Astrocyte of the cerebellum (primary cell): ENCODE results near the gene SOX15.
A peak's percentile ranks its signal among the peaks of the same experiment; 100 is the strongest.

ENCODE experiments used
- DNase-seq: peaks from one replicate; pipeline ENCODE4 v3.0.0-alpha.2; 2011; ENCODE audit warnings: low read depth
- H3K4me3 ChIP-seq: 2 replicates; pipeline ENCODE4 v1.5.1; 2011; ENCODE audit warnings: mild to moderate bottlenecking, low read depth, low read length, moderate library complexity
- CTCF ChIP-seq: IDR thresholded peaks from 2 replicates; pipeline ENCODE4 v1.5.1; 2012; ENCODE audit warnings: low read length, low read depth, moderate library complexity, mild to moderate bottlenecking; ENCODE audit errors: missing control alignments
- in situ Hi-C: cut with HindIII; loops from 2 replicates; pipeline ENCODE4 v1.10.0; 2017; ENCODE audit warnings: low sequenced_read_pairs

SOX15 gene

GRCh38 chr17:7582396-7583252 is 7.3 kb downstream of the SOX15 start:
- in situ Hi-C loops, result no loop called here
- TF ChIP-seq CTCF, result no peak
- H3K4me3 ChIP-seq, result peak overlapping the region; percentile 69
- no peak for DNase-seq

- TF ChIP-seq CTCF, result no peak
- in situ Hi-C loops, result no loop called here
- H3K4me3 ChIP-seq, result no peak overlapping the region
- DNase-seq, result no peak
Observed at GRCh38 chr17:7580604-7581575, 9.0 kb downstream of the SOX15 start.

DNA sequence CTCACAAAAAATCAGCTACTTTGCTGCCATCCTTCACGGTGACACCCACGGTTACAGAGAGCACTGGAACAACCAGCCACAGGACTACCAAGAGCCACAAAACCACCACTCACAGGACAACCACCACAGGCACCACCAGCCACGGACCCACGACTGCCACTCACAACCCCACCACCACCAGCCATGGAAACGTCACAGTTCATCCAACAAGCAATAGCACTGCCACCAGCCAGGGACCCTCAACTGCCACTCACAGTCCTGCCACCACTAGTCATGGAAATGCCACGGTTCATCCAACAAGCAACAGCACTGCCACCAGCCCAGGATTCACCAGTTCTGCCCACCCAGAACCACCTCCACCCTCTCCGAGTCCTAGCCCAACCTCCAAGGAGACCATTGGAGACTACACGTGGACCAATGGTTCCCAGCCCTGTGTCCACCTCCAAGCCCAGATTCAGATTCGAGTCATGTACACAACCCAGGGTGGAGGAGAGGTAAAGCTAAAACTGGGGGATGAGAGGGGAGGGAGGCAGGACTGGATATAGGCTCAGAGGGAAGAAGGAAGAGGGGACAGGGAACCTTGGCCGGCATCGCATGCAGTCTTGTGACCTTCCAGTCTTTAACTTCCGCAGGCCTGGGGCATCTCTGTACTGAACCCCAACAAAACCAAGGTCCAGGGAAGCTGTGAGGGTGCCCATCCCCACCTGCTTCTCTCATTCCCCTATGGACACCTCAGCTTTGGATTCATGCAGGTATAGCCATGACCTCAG is 9.9 kb downstream of the SOX15 start:
- DNase-seq, result no peak
- H3K4me3 ChIP-seq, result no peak overlapping the region
- in situ Hi-C loops, result no loop called here
- TF ChIP-seq CTCF, result no peak

DNA sequence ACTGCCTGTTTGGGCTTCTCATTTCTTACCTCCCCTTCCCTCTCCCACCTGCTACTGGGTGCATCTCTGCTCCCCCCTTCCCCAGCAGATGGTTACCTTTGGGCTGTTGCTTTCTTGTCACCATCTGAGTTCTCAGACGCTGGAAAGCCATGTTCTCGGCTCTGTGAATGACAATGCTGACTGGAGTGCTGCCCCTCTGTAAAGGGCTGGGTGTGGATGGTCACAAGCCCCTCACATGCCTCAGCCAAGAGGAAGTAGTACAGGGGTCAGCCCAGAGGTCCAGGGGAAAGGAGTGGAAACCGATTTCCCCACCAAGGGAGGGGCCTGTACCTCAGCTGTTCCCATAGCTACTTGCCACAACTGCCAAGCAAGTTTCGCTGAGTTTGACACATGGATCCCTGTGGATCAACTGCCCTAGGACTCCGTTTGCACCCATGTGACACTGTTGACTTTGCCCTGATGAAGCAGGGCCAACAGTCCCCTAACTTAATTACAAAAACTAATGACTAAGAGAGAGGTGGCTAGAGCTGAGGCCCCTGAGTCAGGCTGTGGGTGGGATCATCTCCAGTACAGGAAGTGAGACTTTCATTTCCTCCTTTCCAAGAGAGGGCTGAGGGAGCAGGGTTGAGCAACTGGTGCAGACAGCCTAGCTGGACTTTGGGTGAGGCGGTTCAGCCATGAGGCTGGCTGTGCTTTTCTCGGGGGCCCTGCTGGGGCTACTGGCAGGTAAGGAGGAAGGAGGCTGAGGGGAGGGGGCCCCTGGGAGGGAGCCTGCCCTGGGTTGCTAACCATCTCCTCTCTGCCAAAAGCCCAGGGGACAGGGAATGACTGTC is 10.7 kb downstream of the SOX15 start, which contains the start of gene CD68:
Gene CD68, plus strand, starts transcription at position 638 of the 833 bp plus-strand sequence. Its CDS starts 40 bp downstream, at position 678.
- TF ChIP-seq CTCF, result no peak
- in situ Hi-C loops, result no loop called here
- DNase-seq, result no peak
- no peak within 1 kb of the TSS for H3K4me3 ChIP-seq

GRCh38 chr17:7577327-7578199 is 12.3 kb downstream of the SOX15 start:
- no peak overlapping the region for H3K4me3 ChIP-seq
- no peak for DNase-seq
- no peak for TF ChIP-seq CTCF
- in situ Hi-C loops, result no loop called here
